Measurements from ENCODE around the gene IL1RAPL1.

DNA sequence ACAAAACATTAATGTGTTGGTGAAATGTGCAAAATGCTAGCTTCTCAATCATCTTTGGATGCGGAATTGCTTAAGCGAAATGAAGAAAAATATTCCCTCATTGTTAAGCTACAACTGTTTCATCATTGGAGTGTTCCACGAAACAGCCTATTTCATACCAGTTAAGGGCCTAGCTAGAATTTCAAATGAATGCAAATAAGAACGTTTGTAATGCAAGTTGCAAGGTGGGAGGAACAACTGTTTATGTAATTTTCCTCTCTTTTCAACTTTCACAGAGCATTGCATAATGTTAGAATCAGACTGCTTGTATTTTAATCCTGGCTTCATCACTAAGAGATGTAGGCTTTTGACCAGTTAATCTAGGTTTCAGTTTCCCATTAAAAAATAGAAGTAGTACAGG, 480.1 kb downstream of the IL1RAPL1 start:
- no peak for TF ChIP-seq SMC3 (conservative IDR thresholded peaks at IDR 0.05; ENCODE audit: poor library complexity)
- no peak for TF ChIP-seq RAD21 (conservative IDR thresholded peaks at IDR 0.05)
- TF ChIP-seq CTCF (IDR thresholded peaks at IDR 0.05; ENCODE audit: poor library complexity, severe bottlenecking), result no peak
